ENCODE results near the gene RNH1. TPM values are rescaled to one million over a fixed set of nuclear protein-coding genes. Genes with fewer than 3 reads are reported as not detected.

RNH1 gene
- total and polyA plus RNA-seq, 10 of the 15 experiments (the other 5 are each of a cell fraction or from before 2014, with no cell fraction given): 2.3 to 162 (median 72.1) TPM

DNA sequence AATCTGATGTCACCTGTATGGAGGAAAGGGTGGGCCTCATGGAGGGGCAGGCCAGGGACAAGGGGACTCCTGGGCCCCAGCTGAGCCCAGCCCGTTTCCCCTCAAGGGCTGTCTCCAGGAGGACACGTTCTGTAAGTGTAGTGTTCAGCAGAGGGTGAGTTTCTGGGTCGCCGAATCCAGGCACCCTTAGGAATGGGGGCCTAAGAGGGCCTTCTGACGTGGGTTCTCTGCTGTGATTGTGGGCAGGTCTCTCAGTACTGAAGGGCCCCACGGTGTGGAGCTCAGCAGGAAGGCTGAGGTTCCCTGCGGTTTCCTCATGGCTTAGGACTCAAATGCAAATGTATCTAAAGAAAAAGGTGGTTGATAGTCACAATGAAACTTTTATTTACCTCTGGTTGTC is 50.5 kb downstream of the RNH1 start (continued):
- TF ChIP-seq RAD21 (IDR thresholded peaks at IDR 0.05; ENCODE audit: insufficient read depth, low read depth, low read length) (0 out of 2 replicates have a peak, but pooled peaks have one; percentile 9), IRF3 (IDR thresholded peaks at IDR 0.05) (no peak), EED (IDR thresholded peaks at IDR 0.05; ENCODE audit: low read depth) (peak; percentile 52; the same call in 1 of the 2 replicates), USF1 (IDR thresholded peaks at IDR 0.05; ENCODE audit: borderline replicate concordance, extremely low read length, insufficient read depth, low read depth, low read length) (no peak), LARP7 (IDR thresholded peaks at IDR 0.05) (no peak), ATF3 (IDR thresholded peaks at IDR 0.05; ENCODE audit: borderline replicate concordance, extremely low read depth, low read depth, low read length) (no peak), RB1 (IDR thresholded peaks at IDR 0.05; ENCODE audit: borderline replicate concordance) (no peak), ZBED1 (IDR thresholded peaks at IDR 0.05; ENCODE audit: borderline replicate concordance) (no peak), KLF5 (IDR thresholded peaks at IDR 0.05; ENCODE audit: partially characterized antibody) (no peak), BHLHE40 (IDR thresholded peaks at IDR 0.05; ENCODE audit: borderline replicate concordance in 1 of 2, low read depth in 2 of 2, low read length in 1 of 2) (0 out of 4 replicates have a peak, but pooled peaks of 1 of the 2 experiments have one; percentile 12), CHD2 (IDR thresholded peaks at IDR 0.05; ENCODE audit: borderline replicate concordance, low read depth, low read length) (no peak), CBFB (IDR thresholded peaks at IDR 0.05; ENCODE audit: low read depth) (0 out of 2 replicates have a peak, but pooled peaks have one; percentile 42), NR2C1 (IDR thresholded peaks at IDR 0.05) (no peak), PAX8 (IDR thresholded peaks at IDR 0.05) (no peak), REST (IDR thresholded peaks at IDR 0.05; ENCODE audit: low read depth, low read length) (no peak)
- TF ChIP-seq, protein P1, sequence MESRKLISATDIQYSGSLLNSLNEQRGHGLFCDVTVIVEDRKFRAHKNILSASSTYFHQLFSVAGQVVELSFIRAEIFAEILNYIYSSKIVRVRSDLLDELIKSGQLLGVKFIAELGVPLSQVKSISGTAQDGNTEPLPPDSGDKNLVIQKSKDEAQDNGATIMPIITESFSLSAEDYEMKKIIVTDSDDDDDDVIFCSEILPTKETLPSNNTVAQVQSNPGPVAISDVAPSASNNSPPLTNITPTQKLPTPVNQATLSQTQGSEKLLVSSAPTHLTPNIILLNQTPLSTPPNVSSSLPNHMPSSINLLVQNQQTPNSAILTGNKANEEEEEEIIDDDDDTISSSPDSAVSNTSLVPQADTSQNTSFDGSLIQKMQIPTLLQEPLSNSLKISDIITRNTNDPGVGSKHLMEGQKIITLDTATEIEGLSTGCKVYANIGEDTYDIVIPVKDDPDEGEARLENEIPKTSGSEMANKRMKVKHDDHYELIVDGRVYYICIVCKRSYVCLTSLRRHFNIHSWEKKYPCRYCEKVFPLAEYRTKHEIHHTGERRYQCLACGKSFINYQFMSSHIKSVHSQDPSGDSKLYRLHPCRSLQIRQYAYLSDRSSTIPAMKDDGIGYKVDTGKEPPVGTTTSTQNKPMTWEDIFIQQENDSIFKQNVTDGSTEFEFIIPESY (IDR thresholded peaks at IDR 0.05): no peak
- TF ChIP-seq, protein P2, sequence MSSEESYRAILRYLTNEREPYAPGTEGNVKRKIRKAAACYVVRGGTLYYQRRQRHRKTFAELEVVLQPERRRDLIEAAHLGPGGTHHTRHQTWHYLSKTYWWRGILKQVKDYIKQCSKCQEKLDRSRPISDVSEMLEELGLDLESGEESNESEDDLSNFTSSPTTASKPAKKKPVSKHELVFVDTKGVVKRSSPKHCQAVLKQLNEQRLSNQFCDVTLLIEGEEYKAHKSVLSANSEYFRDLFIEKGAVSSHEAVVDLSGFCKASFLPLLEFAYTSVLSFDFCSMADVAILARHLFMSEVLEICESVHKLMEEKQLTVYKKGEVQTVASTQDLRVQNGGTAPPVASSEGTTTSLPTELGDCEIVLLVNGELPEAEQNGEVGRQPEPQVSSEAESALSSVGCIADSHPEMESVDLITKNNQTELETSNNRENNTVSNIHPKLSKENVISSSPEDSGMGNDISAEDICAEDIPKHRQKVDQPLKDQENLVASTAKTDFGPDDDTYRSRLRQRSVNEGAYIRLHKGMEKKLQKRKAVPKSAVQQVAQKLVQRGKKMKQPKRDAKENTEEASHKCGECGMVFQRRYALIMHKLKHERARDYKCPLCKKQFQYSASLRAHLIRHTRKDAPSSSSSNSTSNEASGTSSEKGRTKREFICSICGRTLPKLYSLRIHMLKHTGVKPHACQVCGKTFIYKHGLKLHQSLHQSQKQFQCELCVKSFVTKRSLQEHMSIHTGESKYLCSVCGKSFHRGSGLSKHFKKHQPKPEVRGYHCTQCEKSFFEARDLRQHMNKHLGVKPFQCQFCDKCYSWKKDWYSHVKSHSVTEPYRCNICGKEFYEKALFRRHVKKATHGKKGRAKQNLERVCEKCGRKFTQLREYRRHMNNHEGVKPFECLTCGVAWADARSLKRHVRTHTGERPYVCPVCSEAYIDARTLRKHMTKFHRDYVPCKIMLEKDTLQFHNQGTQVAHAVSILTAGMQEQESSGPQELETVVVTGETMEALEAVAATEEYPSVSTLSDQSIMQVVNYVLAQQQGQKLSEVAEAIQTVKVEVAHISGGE (CRISPR knock-in tag; IDR thresholded peaks at IDR 0.05): no peak
- TF ChIP-seq, protein P3, sequence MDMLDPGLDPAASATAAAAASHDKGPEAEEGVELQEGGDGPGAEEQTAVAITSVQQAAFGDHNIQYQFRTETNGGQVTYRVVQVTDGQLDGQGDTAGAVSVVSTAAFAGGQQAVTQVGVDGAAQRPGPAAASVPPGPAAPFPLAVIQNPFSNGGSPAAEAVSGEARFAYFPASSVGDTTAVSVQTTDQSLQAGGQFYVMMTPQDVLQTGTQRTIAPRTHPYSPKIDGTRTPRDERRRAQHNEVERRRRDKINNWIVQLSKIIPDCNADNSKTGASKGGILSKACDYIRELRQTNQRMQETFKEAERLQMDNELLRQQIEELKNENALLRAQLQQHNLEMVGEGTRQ (IDR thresholded peaks at IDR 0.05; ENCODE audit: borderline replicate concordance, low read depth, low read length): no peak
